Suprapubic skin (tissue), 4 donors: ENCODE data around the gene BMPER.

ENCODE experiments used
- CTCF ChIP-seq, 2 donors: fragments of 200-600 bp in 1 of 2; fragments of 450-650 bp in 1 of 2; sonication (generic) in 1 of 2; IDR thresholded peaks; one replicate each; pipeline ENCODE4 v1.5.1; 2016 to 2019; ENCODE audit warnings: antibody characterized with exemption in 2 of 2, mild to moderate bottlenecking in 1 of 2, moderate library complexity in 1 of 2
- EP300 ChIP-seq: sonication (generic); formaldehyde crosslinking; IDR thresholded peaks from one replicate; pipeline ENCODE4 v1.6.1; 2017; ENCODE audit warnings: antibody characterized with exemption
- POLR2A ChIP-seq, 2 donors: fragments of 450-650 bp; IDR thresholded peaks; one replicate each; pipeline ENCODE4 v1.6.1; 2017; ENCODE audit warnings: antibody characterized with exemption in 2 of 2, mild to moderate bottlenecking in 2 of 2, moderate library complexity in 2 of 2
- POLR2AphosphoS5 ChIP-seq, 3 donors: sonication (generic); formaldehyde crosslinking; IDR thresholded peaks; one replicate each; pipeline ENCODE4 v1.6.1; 2017; ENCODE audit warnings: antibody characterized with exemption in 3 of 3

- TF ChIP-seq EP300 (no peak), CTCF (IDR thresholded peaks at IDR 0.05) (no peak), POLR2AphosphoS5 (IDR thresholded peaks at IDR 0.05) (no peak), POLR2A (IDR thresholded peaks at IDR 0.05) (no peak)
Observed at GRCh38 chr7:33906697-33907096, 1.4 kb downstream of the BMPER start.
